ENCODE measurements around the gene ATP4B. TPM values are rescaled to one million over a fixed set of nuclear protein-coding genes. Genes with fewer than 3 reads are reported as not detected.

ATP4B gene
- total and polyA plus RNA-seq, 5 donors from 2014 or later: not detected

DNA sequence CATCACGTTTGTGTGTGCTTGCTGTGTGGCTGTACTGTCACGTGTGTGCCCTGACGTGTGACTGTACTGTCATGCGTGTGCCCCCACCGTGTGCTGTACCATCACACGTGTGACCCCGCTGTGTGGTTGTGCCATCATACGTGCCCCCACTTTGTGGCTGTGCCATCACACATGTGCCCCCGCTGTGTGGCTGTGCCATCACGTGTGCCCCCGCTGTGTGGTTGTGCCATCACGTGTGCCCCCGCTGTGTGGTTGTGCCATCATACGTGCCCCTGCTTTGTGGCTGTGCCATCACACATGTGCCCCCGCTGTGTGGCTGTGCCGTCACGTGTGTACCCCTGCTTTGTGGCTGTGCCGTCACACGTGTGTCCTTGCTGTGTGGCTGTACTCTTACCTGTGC, 47.7 kb downstream of the ATP4B start:
- no peak overlapping the region for H3K4me3 ChIP-seq (ENCODE audit: low read depth, low read length)
- H3K27ac Mint-ChIP-seq: peak overlapping the region in 2 of 3 donors; percentile 5 to 32
- H3K27ac ChIP-seq (ENCODE audit: insufficient read depth, low read length, poor library complexity, severe bottlenecking): no peak overlapping the region
- no peaks in the 10 kb centered on the region for H3K27me3 ChIP-seq (ENCODE audit: control insufficient read depth, insufficient read depth, low read length)
- peaks cover 21% of the 10 kb centered on the region for H3K36me3 Mint-ChIP-seq
- no peaks in the 10 kb centered on the region for H3K9me3 Mint-ChIP-seq
- no peak overlapping the region for H3K4me3 Mint-ChIP-seq
- peaks cover 13% of the 10 kb centered on the region for H3K36me3 ChIP-seq (ENCODE audit: control insufficient read depth, insufficient read depth, low read length)
- H3K4me1 Mint-ChIP-seq: peaks cover 0 to 5% (median 0%) of the 10 kb centered on the region in 4 donors
- H3K4me1 ChIP-seq (ENCODE audit: control insufficient read depth, insufficient read depth, low read length, poor library complexity, severe bottlenecking): no peaks in the 10 kb centered on the region
- ATAC-seq (ENCODE audit: low read depth in 2 of 2) (no peak), DNase-seq (no peak)
- no peaks in the 10 kb centered on the region for H3K27me3 Mint-ChIP-seq
- H3K9me3 ChIP-seq (ENCODE audit: control insufficient read depth in 2 of 2, low read length in 2 of 2): no peaks in the 10 kb centered on the region

DNA sequence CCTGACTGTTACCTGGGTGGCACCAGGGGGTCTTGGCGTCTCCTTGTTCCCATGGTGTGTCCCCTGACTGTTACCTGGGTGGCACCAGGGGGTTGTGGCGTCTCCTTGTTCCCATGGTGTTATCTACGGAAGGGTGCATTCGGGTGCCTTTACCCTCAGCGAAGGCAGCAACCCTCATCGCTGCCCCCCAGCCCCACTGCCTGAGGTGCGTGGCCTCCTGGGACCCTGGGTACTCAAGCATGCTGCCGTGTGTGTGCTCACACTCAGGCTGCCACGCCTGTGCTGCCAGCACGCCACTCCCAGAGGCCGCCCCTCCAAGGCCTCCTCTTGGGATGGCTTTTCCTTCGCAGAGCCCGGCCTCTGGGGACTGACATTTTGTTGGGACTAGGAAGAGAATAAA, 48.4 kb downstream of the ATP4B start:
- H3K9me3 Mint-ChIP-seq: no peaks in the 10 kb centered on the region
- peaks cover 13% of the 10 kb centered on the region for H3K36me3 ChIP-seq (ENCODE audit: control insufficient read depth, insufficient read depth, low read length)
- ATAC-seq (ENCODE audit: low read depth in 2 of 2): no peak
- H3K27ac Mint-ChIP-seq: no peak overlapping the region
- DNase-seq: no peak
- H3K36me3 Mint-ChIP-seq: peaks cover 24% of the 10 kb centered on the region
- H3K27ac ChIP-seq (ENCODE audit: insufficient read depth, low read length, poor library complexity, severe bottlenecking): no peak overlapping the region
- H3K4me3 Mint-ChIP-seq: no peak overlapping the region
- no peaks in the 10 kb centered on the region for H3K9me3 ChIP-seq (ENCODE audit: control insufficient read depth in 2 of 2, low read length in 2 of 2)
- H3K27me3 ChIP-seq (ENCODE audit: control insufficient read depth, insufficient read depth, low read length): no peaks in the 10 kb centered on the region
- no peaks in the 10 kb centered on the region for H3K4me1 ChIP-seq (ENCODE audit: control insufficient read depth, insufficient read depth, low read length, poor library complexity, severe bottlenecking)
- H3K4me3 ChIP-seq (ENCODE audit: low read depth, low read length): no peak overlapping the region
- H3K27me3 Mint-ChIP-seq: no peaks in the 10 kb centered on the region
- H3K4me1 Mint-ChIP-seq: peaks cover 0 to 5% (median 2%) of the 10 kb centered on the region in 4 donors

DNA sequence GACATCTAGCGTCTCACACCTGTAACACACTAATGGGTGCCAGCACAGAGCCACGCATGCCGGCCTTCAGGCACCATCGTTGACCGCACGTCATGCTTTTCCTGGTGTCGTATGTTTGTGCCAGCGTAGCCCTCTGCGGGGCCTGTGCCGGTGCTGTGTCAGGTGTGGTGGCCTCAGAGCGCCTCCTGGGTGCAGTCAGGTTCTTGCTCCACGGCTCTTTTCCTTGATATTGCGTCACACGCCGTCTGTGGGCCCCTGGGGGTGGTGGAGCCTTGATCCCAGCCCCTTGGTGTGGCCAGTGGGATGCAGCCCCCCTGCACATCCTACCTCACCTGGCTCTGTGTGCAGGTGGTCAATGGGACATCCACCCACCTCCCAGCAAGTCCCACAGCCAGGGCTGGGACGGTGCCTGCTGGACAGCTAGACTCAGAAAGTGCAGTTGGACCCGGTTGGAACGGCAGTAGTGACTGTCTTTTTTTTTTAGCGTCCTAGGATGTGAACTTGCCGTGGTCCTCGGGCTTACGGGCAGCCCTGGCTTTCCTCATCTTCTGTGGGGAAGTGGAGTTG, 48.9 kb downstream of the ATP4B start:
- ATAC-seq (ENCODE audit: low read depth in 2 of 2) (no peak), DNase-seq (no peak)
- H3K4me1 Mint-ChIP-seq: peaks cover 0 to 5% (median 2%) of the 10 kb centered on the region in 4 donors
- no peaks in the 10 kb centered on the region for H3K27me3 ChIP-seq (ENCODE audit: control insufficient read depth, insufficient read depth, low read length)
- H3K4me1 ChIP-seq (ENCODE audit: control insufficient read depth, insufficient read depth, low read length, poor library complexity, severe bottlenecking): no peaks in the 10 kb centered on the region
- H3K36me3 ChIP-seq (ENCODE audit: control insufficient read depth, insufficient read depth, low read length): peaks cover 13% of the 10 kb centered on the region
- H3K36me3 Mint-ChIP-seq: peaks cover 24% of the 10 kb centered on the region
- H3K9me3 Mint-ChIP-seq: no peaks in the 10 kb centered on the region
- H3K4me3 Mint-ChIP-seq: no peak overlapping the region
- H3K27ac Mint-ChIP-seq: peak overlapping the region in 2 of 3 donors; percentile 35 to 42
- no peaks in the 10 kb centered on the region for H3K27me3 Mint-ChIP-seq
- H3K9me3 ChIP-seq (ENCODE audit: control insufficient read depth in 2 of 2, low read length in 2 of 2): no peaks in the 10 kb centered on the region
- no peak overlapping the region for H3K4me3 ChIP-seq (ENCODE audit: low read depth, low read length)
- H3K27ac ChIP-seq (ENCODE audit: insufficient read depth, low read length, poor library complexity, severe bottlenecking): no peak overlapping the region

DNA sequence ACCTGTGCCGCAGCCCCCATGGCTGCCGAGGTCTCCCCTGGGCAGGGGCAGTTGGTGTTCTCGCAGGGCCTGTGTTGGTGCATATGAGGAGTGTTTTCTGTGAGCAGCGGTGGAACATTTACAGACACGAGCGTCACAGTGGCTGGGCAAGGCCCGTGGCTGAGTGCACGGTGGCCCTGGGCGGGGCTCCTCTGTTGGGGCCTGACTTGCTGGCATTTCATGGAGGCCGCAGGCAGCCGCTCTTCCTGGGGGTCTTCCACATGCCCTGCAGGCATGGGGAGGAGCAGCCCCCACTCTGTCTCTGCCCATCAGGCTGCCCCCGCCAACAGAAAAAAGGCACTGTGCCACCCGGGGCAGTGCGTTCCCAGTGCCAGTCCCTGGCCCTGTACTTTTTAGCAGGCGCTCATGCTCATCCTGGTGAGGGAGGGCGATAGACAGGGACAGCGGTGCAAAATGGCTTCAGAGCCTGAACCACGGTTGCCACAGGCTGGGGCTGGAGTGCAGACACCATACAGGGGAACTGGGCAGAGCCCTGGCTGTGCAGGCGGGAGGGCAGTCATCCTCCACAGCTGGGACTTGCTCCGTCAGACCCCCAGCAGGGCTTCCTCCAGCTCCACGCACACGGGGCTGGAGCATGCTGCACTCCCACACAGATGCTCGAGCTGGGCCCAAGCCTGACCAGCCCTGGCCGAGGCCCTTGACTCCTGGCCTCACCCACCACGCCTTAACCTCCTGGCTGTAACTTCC, 49.9 kb downstream of the ATP4B start:
- no peak for DNase-seq
- H3K27me3 ChIP-seq (ENCODE audit: control insufficient read depth, insufficient read depth, low read length): no peaks in the 10 kb centered on the region
- peaks cover 0 to 5% (median 2%) of the 10 kb centered on the region in 4 donors for H3K4me1 Mint-ChIP-seq
- H3K27ac Mint-ChIP-seq: peak overlapping the region; percentile 35 to 62 (median 42)
- no peaks in the 10 kb centered on the region for H3K9me3 Mint-ChIP-seq
- no peak for ATAC-seq (ENCODE audit: low read depth in 2 of 2)
- H3K4me3 Mint-ChIP-seq: no peak overlapping the region
- H3K4me3 ChIP-seq (ENCODE audit: low read depth, low read length): no peak overlapping the region
- no peak overlapping the region for H3K27ac ChIP-seq (ENCODE audit: insufficient read depth, low read length, poor library complexity, severe bottlenecking)
- H3K27me3 Mint-ChIP-seq: no peaks in the 10 kb centered on the region
- H3K9me3 ChIP-seq (ENCODE audit: control insufficient read depth in 2 of 2, low read length in 2 of 2): no peaks in the 10 kb centered on the region
- H3K4me1 ChIP-seq (ENCODE audit: control insufficient read depth, insufficient read depth, low read length, poor library complexity, severe bottlenecking): no peaks in the 10 kb centered on the region
- peaks cover 13% of the 10 kb centered on the region for H3K36me3 ChIP-seq (ENCODE audit: control insufficient read depth, insufficient read depth, low read length)
- H3K36me3 Mint-ChIP-seq: peaks cover 24% of the 10 kb centered on the region

DNA sequence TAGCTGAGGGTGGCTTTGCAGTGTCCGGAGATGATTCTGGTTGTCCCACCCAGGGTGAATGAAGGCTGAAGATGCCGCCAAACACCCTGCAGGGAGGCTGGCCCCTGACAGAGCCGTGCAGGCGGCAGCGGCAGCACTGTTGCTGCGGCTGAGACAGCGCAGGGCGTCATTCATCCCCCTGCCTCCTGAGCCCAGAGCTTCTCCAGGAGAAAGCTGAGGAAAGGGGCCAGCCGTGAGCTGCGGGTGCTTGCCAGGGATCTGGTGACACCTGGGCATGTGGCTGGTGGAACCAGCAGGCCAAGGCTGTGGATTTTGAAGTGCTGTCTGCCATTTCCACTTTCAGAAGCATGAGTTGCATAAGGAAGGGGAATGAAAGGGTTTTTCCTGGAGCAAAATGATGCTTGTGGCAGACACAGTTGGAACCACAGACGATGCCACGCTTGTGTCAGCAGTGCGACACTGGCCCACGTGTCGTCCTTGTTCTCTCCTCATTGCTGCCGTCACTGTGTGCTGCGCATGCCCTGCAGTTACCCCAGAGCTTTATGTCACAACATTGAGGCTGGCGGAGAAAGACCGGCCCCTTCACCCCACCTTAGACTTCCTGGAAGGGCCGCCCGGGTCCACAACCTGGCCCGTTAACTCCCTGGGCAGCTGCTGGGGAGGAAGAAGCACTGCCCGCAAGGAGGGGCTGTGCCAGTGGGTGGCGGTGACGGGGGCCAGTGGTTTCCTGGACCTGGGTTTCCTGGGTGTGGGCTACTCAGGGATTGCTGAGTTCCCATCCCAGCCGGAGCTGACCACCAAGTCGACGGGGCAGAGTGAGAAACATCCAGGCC, 50.7 kb downstream of the ATP4B start:
- Histone ChIP-seq H3K27ac (ENCODE audit: insufficient read depth, low read length, poor library complexity, severe bottlenecking) (no peak overlapping the region), H3K4me1 (ENCODE audit: control insufficient read depth, insufficient read depth, low read length, poor library complexity, severe bottlenecking) (no peaks in the 10 kb centered on the region), H3K27me3 (ENCODE audit: control insufficient read depth, insufficient read depth, low read length) (no peaks in the 10 kb centered on the region), H3K36me3 (ENCODE audit: control insufficient read depth, insufficient read depth, low read length) (peaks cover 13% of the 10 kb centered on the region), H3K4me3 (ENCODE audit: low read depth, low read length) (no peak overlapping the region), H3K9me3 (ENCODE audit: control insufficient read depth in 2 of 2, low read length in 2 of 2) (no peaks in the 10 kb centered on the region)
- no peaks in the 10 kb centered on the region for H3K9me3 Mint-ChIP-seq
- peaks cover 19% of the 10 kb centered on the region for H3K36me3 Mint-ChIP-seq
- DNase-seq: no peak
- peaks cover 0 to 10% (median 3%) of the 10 kb centered on the region in 4 donors for H3K4me1 Mint-ChIP-seq
- no peak overlapping the region for H3K27ac Mint-ChIP-seq
- no peak overlapping the region for H3K4me3 Mint-ChIP-seq
- ATAC-seq (ENCODE audit: low read depth in 2 of 2): peak in 1 of 2 donors; percentile 25
- H3K27me3 Mint-ChIP-seq: no peaks in the 10 kb centered on the region

DNA sequence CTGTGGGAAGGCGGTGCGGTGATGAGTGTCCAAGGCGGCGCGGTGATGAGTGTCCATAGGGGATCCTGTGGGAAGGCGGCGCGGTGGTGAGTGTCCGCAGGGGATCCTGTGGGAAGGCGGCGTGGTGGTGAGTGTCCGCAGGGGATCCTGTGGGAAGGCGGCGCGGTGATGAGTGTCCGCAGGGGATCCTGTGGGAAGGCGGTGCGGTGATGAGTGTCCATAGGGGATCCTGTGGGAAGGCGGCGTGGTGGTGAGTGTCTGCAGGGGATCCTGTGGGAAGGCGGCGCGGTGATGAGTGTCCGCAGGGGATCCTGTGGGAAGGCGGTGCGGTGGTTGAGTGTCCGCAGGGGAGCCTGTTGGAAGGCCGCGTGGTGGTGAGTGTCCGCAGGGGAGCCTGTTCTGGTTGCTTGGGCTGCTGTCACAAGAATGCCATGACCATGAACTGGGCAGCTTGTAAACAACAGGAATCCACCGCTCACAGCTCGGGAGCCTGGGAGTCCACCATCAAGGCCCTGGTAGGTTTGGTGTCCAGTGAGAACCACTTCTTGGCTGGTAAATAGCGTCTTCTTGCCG, 52.0 kb downstream of the ATP4B start:
- Mint-ChIP-seq H3K9me3 (peaks cover 0 to 3% (median 0%) of the 10 kb centered on the region in 7 donors), H3K27me3 (no peaks in the 10 kb centered on the region), H3K27ac (peak overlapping the region in 1 of 3 donors; percentile 51), H3K4me3 (no peak overlapping the region), H3K36me3 (peaks cover 10% of the 10 kb centered on the region), H3K4me1 (peaks cover 0 to 10% (median 5%) of the 10 kb centered on the region in 4 donors)
- no peak overlapping the region for H3K4me3 ChIP-seq (ENCODE audit: low read depth, low read length)
- no peak overlapping the region for H3K27ac ChIP-seq (ENCODE audit: insufficient read depth, low read length, poor library complexity, severe bottlenecking)
- H3K9me3 ChIP-seq (ENCODE audit: control insufficient read depth in 2 of 2, low read length in 2 of 2): no peaks in the 10 kb centered on the region
- peaks cover 2% of the 10 kb centered on the region for H3K36me3 ChIP-seq (ENCODE audit: control insufficient read depth, insufficient read depth, low read length)
- no peaks in the 10 kb centered on the region for H3K27me3 ChIP-seq (ENCODE audit: control insufficient read depth, insufficient read depth, low read length)
- no peak for DNase-seq
- no peaks in the 10 kb centered on the region for H3K4me1 ChIP-seq (ENCODE audit: control insufficient read depth, insufficient read depth, low read length, poor library complexity, severe bottlenecking)
- ATAC-seq (ENCODE audit: low read depth in 2 of 2): no peak

DNA sequence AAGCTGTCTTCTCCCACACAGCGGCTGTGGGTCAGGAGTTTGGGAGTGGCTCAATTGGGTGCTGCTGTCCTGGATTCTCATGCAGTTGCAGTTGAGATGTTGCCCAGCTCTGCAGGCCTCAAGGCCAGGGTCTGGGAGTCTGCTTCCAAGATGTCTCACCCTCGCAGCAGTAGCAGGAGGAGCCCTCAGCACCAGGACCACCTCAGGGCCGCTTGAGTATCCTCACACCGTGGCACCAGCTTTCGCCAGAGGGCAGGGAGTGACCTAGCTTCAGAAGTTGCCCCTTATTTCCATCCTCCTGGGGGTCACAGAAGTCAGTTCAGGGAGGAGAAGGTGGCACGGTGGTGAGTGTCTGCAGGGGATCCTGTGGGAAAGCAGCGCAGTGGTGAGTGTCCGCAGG, 52.5 kb downstream of the ATP4B start:
- Mint-ChIP-seq H3K4me3 (no peak overlapping the region), H3K4me1 (peaks cover 0 to 12% (median 5%) of the 10 kb centered on the region in 4 donors), H3K27ac (peak overlapping the region in 2 of 3 donors; percentile 51 to 59), H3K36me3 (peaks cover 7% of the 10 kb centered on the region), H3K9me3 (peaks cover 0 to 3% (median 0%) of the 10 kb centered on the region in 7 donors), H3K27me3 (no peaks in the 10 kb centered on the region)
- no peaks in the 10 kb centered on the region for H3K4me1 ChIP-seq (ENCODE audit: control insufficient read depth, insufficient read depth, low read length, poor library complexity, severe bottlenecking)
- H3K9me3 ChIP-seq (ENCODE audit: control insufficient read depth in 2 of 2, low read length in 2 of 2): no peaks in the 10 kb centered on the region
- no peaks in the 10 kb centered on the region for H3K36me3 ChIP-seq (ENCODE audit: control insufficient read depth, insufficient read depth, low read length)
- H3K27ac ChIP-seq (ENCODE audit: insufficient read depth, low read length, poor library complexity, severe bottlenecking): no peak overlapping the region
- no peaks in the 10 kb centered on the region for H3K27me3 ChIP-seq (ENCODE audit: control insufficient read depth, insufficient read depth, low read length)
- no peak for DNase-seq
- no peak overlapping the region for H3K4me3 ChIP-seq (ENCODE audit: low read depth, low read length)
- ATAC-seq (ENCODE audit: low read depth in 2 of 2): no peak

Measured in CD4-positive, CD25-positive, alpha-beta regulatory T cell (primary cell).